SJSA1 (cell line): ENCODE data around the gene BAG5. TPM values are rescaled to one million over a fixed set of nuclear protein-coding genes. Genes with fewer than 3 reads are reported as not detected.

ENCODE experiments used
- DNase-seq, 2 experiments: peaks; one replicate each; pipeline ENCODE4 v3.0.0-alpha.2; 2015 to 2020; ENCODE audit warnings: low spot score in 2 of 2, low read depth in 1 of 2
- H3K27ac ChIP-seq: fragments of 250-450 bp; sonication (Bioruptor Pico); 2 replicates; pipeline ENCODE4 v1.5.1; 2020; ENCODE audit warnings: mild to moderate bottlenecking, moderate library complexity
- H3K27me3 ChIP-seq: fragments of 250-450 bp; sonication (Bioruptor Pico); replicated peaks from 2 replicates; pipeline ENCODE4 v1.5.1; 2020; ENCODE audit warnings: mild to moderate bottlenecking, moderate library complexity
- H3K36me3 ChIP-seq: fragments of 250-450 bp; sonication (Bioruptor Pico); 2 replicates; pipeline ENCODE4 v1.5.1; 2020; ENCODE audit warnings: mild to moderate bottlenecking
- H3K4me1 ChIP-seq: fragments of 250-450 bp; sonication (Bioruptor Pico); replicated peaks from 2 replicates; pipeline ENCODE4 v1.6.1; 2021; ENCODE audit warnings: mild to moderate bottlenecking
- H3K4me3 ChIP-seq: fragments of 250-450 bp; sonication (Bioruptor Pico); 2 replicates; pipeline ENCODE4 v1.5.1; 2020; ENCODE audit warnings: mild to moderate bottlenecking
- H3K9me3 ChIP-seq: fragments of 250-450 bp; sonication (Bioruptor Pico); replicated peaks from 2 replicates; pipeline ENCODE4 v1.5.1; 2020; ENCODE audit warnings: mild to moderate bottlenecking
- total RNA-seq: library from RNA; depleted of rRNA; stranded (reverse); fragments of >200 nt; shearing (Covaris generic); gene quantifications from 2 replicates; pipeline ENCODE4 v1.2.3, GENCODE V29; 2014

The BAG5 gene
- total RNA-seq, 1 experiment from 2014 or later: 19.6 TPM

DNA sequence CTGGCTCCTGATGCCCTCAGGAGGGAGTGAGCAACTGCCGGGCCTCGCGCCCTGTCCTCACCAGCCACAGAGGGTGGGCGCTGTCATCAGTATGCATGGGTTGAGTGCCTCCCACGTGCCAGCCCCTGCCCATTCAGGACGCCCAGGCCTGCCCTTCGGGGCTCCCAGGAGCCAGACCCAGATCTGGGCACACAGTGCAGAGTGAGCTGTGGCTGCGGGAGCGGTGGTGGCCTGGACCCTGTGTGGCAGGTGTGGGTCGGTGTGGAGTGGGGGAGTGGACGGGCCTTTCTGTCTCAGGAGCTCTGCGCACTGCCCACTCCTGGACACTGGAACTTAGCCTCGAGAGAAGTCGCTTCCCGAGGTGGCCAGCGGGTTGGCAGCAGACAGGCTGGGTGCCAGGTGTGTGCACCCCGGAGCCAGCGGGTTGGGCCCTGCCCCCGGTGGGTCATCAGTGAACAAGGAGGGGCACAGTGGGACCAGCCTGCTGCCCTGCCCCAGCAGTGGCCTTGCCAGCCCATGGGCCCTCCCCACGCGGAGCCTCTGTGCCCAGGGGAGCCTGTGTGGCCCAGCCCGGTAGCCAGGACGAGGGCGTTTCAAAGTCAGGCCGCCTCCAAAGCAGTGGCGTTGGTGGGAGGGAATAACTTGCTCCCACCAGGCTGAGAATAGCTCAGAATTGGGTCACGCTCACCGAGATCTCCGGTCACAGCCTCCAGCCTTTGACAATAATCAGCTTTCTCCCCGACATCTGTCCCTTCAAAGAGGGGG is 24.0 kb downstream of the BAG5 start:
- Histone ChIP-seq H3K27ac (no peak overlapping the region), H3K27me3 (no peaks in the 10 kb centered on the region), H3K9me3 (no peaks in the 10 kb centered on the region), H3K36me3 (peaks cover 36% of the 10 kb centered on the region), H3K4me1 (peaks cover 62% of the 10 kb centered on the region), H3K4me3 (no peak overlapping the region)
- no peak for DNase-seq

DNA sequence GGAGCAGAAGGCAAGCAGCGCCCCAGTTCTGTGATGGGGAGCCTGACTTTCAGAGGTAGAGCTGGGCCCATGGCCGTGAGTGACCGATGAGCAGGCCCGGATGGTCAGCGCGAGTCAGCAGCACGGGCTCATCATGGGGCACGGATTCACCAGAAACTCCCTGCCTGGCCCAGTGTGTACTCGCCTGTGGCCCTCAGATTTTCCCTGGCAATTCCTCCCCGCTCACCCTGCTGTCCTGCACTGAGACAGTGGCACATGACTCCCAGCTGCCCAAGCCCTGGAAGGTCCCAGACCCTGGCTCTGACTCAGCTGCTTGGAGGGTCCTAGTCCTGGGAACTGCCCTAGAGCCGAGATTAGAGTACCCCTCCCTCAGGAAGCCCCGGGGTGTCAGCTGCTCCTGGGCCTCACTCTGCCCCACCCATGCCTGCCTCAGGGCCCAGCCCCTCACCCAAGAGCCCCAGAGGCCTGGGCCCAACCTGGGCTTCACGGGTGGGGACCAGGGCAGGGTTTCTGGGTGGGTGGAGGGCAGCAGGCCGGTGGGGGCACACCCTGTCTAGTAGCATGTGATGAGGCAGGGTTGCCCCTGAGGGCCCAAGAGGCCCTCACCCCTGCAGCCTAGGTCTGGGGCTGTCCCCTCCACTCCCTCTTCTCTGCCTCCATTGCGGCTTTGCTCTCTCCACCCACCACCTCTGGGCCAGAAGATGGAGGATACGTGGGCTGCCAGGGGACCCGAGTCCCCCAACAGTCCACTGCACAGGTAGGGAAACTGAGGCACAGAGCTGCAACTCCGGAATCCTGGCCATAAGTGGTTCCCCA is 25.1 kb downstream of the BAG5 start:
- Histone ChIP-seq H3K27me3 (no peaks in the 10 kb centered on the region), H3K4me1 (peaks cover 51% of the 10 kb centered on the region), H3K9me3 (no peaks in the 10 kb centered on the region), H3K36me3 (peaks cover 41% of the 10 kb centered on the region), H3K4me3 (no peak overlapping the region), H3K27ac (no peak overlapping the region)
- DNase-seq: no peak

DNA sequence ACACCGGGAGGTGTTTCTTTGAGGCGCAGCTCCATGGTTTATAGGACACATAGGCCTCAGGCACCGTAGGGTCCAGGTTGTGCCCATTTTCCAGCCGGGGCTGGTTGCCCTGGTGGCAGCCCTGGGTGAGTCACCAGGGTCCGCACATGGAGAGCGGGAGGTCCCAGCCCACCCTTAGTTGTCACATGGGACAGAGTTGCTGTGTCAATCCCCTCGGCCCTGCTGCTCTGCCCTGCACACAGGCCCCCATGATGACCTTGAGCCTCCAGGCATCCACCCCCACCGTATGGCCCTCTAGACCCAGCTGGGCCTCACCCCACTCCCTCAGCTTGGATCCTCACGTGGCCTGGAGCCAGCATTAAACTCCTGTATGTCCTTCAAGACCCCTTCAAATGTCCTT is 25.8 kb downstream of the BAG5 start:
- no peak for DNase-seq
- peaks cover 41% of the 10 kb centered on the region for H3K36me3 ChIP-seq
- H3K4me3 ChIP-seq: no peak overlapping the region
- no peak overlapping the region for H3K27ac ChIP-seq
- H3K4me1 ChIP-seq: peaks cover 44% of the 10 kb centered on the region
- no peaks in the 10 kb centered on the region for H3K27me3 ChIP-seq
- no peaks in the 10 kb centered on the region for H3K9me3 ChIP-seq

DNA sequence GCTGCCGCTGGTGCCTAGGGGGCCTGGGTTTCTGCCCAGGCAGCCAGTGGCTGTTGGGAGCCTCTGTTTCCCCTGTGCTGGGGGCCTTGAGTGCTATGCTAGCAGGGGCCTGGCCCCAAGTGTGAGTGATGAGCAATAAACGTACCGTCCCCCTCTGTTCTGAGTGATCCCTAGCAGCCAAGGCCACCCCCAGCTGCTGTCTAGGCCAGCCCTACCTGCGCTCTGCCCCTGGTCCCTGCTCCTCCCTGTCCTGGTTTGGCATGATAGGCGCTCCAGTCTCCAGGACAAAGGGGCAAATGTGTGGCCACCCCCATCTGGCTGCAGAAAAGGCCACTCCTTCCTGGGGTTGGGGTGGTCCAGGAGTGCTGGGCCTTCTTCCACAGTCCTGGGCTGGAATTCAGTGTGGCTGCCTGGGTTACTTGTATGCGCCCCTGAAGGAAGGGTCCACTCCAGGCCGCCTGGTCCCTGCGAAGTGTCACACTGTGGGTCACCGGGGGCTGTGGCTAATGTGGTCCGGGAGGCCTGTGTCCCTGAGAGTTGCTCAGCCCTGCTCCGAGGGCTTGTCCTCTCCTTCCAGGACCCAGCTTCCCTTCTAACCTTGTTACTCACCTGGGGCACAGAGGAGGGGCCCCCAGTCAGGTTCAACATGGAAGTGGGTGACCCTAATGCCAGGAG is 26.4 kb downstream of the BAG5 start:
- Histone ChIP-seq H3K27me3 (no peaks in the 10 kb centered on the region), H3K36me3 (peaks cover 44% of the 10 kb centered on the region), H3K9me3 (no peaks in the 10 kb centered on the region), H3K27ac (no peak overlapping the region), H3K4me1 (peaks cover 38% of the 10 kb centered on the region), H3K4me3 (no peak overlapping the region)
- no peak for DNase-seq

DNA sequence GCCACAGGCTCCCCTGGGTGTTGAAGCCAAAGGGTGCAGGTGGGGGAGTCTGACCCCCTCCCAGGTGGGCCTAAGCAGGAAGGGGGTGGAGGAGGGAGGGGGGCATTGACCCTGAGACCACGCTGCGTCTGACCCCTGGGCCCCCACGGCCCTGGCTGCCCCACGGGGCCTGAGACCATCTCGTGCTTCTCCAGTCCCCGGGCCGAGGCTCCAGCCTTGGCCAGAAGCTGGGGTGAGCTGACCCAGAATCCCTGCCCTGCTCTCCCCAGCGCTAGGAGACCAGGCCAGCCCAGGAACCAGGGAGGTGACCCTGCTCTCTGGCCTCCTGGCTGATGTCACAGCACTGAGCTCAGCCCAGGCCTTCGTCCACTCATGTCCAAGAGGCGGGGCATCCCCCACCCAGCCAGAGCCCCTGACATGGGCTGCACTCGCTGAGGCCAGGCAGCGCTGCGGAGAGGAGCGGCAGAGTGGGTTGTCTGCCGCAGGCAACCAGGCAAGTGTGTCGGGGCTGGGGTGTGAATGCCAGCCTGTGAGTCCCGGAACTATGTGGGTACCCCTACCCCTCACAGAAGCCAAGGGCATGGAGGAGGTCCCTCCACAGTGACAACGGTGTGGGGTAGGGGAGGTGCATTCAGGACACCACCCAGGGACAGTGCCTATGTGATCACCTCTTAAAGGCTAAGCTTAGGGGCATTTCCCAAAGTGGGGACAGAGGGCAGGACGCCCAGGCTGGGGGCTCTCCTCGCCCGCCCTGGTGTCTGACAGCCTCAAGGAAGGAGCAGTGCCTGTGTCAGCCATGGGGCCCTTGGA is 27.2 kb downstream of the BAG5 start:
- H3K9me3 ChIP-seq: no peaks in the 10 kb centered on the region
- peaks cover 33% of the 10 kb centered on the region for H3K4me1 ChIP-seq
- no peak for DNase-seq
- H3K4me3 ChIP-seq: no peak overlapping the region
- H3K27ac ChIP-seq: peak overlapping the region; percentile 45
- H3K36me3 ChIP-seq: peaks cover 52% of the 10 kb centered on the region
- no peaks in the 10 kb centered on the region for H3K27me3 ChIP-seq

DNA sequence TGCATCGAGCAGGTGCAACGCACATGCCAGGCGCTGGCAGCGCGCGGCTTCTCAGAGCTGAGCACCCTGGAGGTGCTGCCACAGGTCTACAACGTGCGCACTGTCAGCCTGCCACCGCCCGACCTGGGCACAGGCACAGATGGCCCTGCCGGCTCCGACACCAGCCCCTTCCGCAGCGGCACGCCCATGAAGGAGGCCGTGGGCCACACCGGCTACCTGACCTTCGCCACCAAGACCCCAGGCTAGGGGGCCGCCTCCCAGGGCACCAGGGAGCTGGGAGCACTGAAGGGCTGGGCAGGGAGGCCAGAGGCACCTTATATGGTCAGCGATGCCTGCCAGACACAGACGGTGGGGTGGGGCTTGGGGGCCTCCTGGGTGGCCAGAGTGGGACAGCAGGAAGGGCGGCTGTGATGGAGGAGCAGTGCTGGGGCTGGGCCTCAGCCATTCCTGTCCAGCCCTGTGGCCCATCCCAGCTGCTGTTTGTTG is 27.8 kb downstream of the BAG5 start:
- H3K27me3 ChIP-seq: no peaks in the 10 kb centered on the region
- no peak overlapping the region for H3K4me3 ChIP-seq
- DNase-seq: peak; percentile 29 to 76
- H3K27ac ChIP-seq: peak overlapping the region; percentile 45
- peaks cover 55% of the 10 kb centered on the region for H3K36me3 ChIP-seq
- no peaks in the 10 kb centered on the region for H3K9me3 ChIP-seq
- H3K4me1 ChIP-seq: peaks cover 34% of the 10 kb centered on the region

DNA sequence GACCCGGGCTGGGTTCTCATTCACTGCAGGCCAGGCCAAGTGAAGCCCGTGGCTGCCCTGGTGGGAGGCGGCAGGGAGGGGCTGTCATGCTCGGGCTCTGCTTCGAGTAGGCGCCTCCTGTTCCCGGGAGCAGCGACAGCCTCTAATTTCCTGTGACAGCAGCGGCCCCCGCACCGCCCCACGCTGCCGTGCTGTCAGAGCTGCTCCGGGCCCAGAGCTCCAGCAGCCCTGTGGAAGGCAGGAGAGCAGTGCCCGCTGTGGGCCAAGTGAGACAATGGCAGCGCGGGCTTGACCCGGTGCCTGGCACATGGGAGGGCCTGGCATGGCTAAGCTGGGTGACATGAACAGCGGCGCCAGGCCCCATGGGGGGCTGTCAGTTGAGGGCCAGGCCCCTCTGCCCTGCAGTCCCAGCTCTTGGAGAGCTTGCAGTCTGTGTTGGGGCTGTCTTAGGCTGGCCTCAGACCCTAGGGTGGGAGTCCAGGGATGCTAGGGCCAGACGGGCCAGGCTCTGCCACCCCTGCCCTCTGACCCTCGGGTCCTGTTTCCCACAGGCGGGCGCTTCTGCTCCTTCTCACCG is 28.4 kb downstream of the BAG5 start:
- H3K27ac ChIP-seq: no peak overlapping the region
- H3K4me1 ChIP-seq: peaks cover 32% of the 10 kb centered on the region
- DNase-seq: no peak
- peaks cover 55% of the 10 kb centered on the region for H3K36me3 ChIP-seq
- H3K27me3 ChIP-seq: no peaks in the 10 kb centered on the region
- no peak overlapping the region for H3K4me3 ChIP-seq
- no peaks in the 10 kb centered on the region for H3K9me3 ChIP-seq

DNA sequence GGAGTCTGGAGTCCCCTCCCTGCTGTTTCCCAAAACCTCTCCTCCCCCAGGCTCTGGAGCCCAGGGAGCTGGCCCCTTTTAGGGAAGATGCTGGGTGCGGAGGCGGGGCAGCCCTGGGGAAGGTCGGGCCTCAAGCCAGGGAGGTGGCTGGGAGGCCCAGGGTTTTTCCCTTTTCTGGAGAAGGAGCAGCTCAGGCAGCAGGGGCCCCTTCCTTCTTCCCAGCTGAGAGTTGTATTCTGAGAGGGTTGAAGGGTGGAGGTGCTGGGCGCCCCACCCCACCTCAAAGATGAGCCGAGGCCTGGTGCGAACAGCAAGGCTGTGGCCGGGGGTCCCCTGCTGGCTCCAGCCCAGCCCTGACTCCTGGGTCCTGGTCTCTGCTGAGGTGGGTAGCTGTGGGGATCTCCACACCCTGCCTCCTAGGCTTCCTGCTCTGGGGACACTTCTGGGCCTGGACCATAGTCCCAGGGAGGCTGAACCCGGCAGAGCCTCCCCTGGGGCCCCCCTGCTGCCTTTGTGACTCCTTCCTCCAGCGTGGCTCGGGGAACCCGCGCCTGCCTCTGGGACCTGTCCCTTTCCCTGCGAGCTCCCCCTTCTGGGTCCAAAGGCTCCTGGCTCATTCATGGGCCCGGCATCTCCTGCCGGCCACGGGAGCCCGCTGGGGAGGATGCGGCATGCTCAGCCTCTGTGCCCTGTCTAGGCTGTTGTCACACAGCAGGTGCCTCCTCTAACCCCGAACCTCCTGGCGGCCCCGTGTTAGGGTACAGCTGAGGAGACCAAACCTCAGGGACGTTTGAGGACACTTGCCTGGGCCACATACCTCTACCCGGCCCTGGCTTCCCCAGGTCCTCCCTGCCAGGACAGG is 29.1 kb downstream of the BAG5 start:
- Histone ChIP-seq H3K27me3 (no peaks in the 10 kb centered on the region), H3K36me3 (peaks cover 56% of the 10 kb centered on the region), H3K4me1 (peaks cover 36% of the 10 kb centered on the region), H3K9me3 (no peaks in the 10 kb centered on the region), H3K4me3 (no peak overlapping the region), H3K27ac (no peak overlapping the region)
- DNase-seq: no peak

DNA sequence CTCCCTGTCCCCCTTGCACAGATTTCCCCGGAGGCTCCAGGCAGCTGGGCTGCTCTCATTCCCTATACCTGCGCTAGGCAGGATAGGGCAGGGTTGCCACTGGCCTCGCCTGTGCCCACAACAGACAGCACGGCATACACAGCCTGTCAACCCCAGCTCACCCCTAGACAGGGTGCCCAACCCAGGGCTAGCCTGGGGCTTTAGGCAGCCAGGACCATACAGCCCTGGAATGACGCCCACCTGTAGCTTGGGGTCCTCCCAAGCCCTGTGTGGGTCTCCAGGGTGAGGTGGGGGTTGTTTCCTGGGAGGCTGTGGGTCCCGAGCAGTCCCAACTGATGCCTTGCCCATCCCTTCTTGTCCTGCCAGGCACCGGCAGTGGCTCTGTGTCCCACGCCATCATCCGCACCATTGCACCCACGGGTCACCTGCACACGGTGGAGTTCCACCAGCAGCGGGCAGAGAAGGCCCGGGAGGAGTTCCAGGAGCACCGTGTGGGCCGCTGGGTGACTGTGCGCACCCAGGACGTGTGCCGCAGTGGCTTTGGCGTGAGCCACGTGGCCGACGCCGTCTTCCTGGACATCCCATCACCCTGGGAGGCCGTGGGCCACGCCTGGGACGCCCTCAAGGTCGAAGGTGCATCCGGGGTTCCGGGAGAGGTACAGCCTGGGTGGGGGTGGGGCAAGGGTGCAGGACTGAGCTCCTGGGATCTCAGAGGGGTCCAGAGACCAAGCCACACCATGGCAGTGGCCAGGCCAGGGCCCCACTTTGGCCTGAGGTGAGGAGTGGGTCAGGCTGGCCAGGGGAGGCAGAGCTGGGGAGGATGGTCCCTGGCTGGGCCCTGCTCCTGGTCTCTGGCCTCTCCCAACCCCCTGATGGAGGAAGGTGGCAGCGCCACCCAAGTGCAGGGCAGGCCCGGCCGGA is 30.0 kb downstream of the BAG5 start:
- Histone ChIP-seq H3K9me3 (no peaks in the 10 kb centered on the region), H3K27me3 (no peaks in the 10 kb centered on the region), H3K4me1 (peaks cover 38% of the 10 kb centered on the region), H3K36me3 (peaks cover 56% of the 10 kb centered on the region), H3K4me3 (no peak overlapping the region), H3K27ac (no peak overlapping the region)
- no peak for DNase-seq

DNA sequence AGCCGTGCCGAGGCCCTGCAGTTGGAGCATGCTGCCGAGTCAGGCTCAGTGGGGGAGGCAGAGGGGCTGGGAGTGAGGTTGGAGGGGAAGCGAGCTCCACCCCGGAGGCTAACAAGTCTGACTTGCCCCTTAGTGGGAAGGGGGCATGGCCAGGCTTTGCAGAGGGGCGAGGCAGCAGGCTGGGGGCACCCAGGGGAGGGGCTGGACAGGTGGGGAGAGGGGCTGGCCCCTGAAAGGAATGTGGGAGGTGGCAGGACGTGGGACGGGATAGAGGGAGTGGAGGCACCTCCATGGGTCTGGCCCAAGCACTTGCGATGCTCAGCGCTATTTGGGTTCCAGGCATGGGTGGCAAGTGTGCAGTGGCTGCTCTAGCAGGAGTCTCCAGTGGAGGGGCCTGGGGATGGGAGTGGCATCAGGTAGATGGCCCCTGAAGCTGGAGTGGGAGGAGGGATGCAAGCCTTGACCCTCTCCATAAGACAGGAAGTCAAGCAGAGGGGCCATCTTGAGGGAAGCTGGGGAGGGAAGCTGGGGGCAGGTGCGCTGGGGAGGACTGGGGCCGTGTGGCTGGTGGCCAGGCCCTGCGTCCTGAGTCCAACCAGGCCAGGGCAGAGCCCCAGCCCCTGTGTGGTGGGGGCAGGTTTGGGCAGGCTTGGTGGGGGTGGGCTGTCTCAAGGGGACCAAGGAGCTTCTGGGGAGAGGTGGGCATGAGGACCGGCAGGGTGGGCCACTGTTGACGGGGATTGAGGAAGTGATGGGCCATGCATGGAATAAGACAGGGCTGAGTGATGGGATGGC is 30.8 kb downstream of the BAG5 start:
- no peak for DNase-seq
- H3K27ac ChIP-seq: no peak overlapping the region
- H3K27me3 ChIP-seq: no peaks in the 10 kb centered on the region
- H3K36me3 ChIP-seq: peaks cover 50% of the 10 kb centered on the region
- peaks cover 32% of the 10 kb centered on the region for H3K4me1 ChIP-seq
- H3K9me3 ChIP-seq: no peaks in the 10 kb centered on the region
- H3K4me3 ChIP-seq: no peak overlapping the region

DNA sequence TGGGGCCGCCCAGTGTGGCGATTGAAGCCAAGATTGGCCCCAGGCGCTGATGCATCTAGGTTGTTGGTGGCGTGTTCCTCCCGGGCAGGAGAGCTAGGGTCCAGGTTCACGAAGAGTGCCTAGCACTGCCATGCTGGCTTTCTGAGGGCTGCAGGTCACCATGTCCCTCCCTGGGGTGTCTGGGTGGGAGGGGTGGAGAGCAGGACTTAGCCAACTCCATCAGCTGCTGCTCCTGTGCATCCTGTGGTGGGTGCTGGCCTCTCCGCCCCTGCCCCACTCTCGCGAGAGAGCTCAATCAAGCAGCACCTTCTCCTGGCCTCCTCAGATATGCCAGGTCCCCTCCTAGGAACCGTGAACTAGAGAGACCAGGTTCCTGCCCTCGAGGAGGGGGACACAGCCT is 31.6 kb downstream of the BAG5 start:
- no peak for DNase-seq
- H3K4me1 ChIP-seq: peaks cover 32% of the 10 kb centered on the region

More for the DNA sequence above, 31.6 kb downstream of the BAG5 start:
- H3K4me3 ChIP-seq: no peak overlapping the region
- no peak overlapping the region for H3K27ac ChIP-seq
- H3K27me3 ChIP-seq: no peaks in the 10 kb centered on the region
- H3K9me3 ChIP-seq: no peaks in the 10 kb centered on the region
- peaks cover 43% of the 10 kb centered on the region for H3K36me3 ChIP-seq
